HCT116 (cell line): Measurements from ENCODE around the gene PKNOX2. TPM values are rescaled to one million over a fixed set of nuclear protein-coding genes. Genes with fewer than 3 reads are reported as not detected.

Experiments
- ATAC-seq: fragments of 200-7000 bp; cut with Tn5 transposase; 2 replicates; pipeline ENCODE4 v1.9.1; 2020; ENCODE audit warnings: mild to moderate bottlenecking, moderate library complexity
- BruUV-seq: library from RNA; stranded (reverse); fragments of 400-500 nt; replicated peaks from 2 replicates; lab custom pipeline; 2021; lab: Mats Ljungman, UMichigan
- CTCF ChIA-PET: fragments of 300-600 bp; sonication (Branson Sonifier 250); formaldehyde crosslinking; loops from one replicate; lab custom pipeline; 2021; ENCODE audit warnings: antibody characterized with exemption; lab: Charles Lee
- POLR2A ChIA-PET: fragments of 300-600, 350-600 bp; sonication (Branson Sonifier 250); formaldehyde crosslinking; loops from one replicate; lab custom pipeline; 2021; ENCODE audit warnings: antibody characterized with exemption; lab: Charles Lee
- RAD21 ChIA-PET, 2 experiments: fragments of 300-600 bp; sonication (Branson Sonifier 250); formaldehyde crosslinking; loops; one replicate each; lab custom pipeline; 2023; ENCODE audit warnings: low total read pairs in 2 of 2; ENCODE audit not compliant: uncharacterized antibody in 2 of 2, unreplicated experiment in 2 of 2, low non-redundant PET in 1 of 2; lab: Charles Lee
- DNase-seq: peaks from one replicate; pipeline ENCODE4 v3.0.0-alpha.2; 2010; ENCODE audit warnings: low read depth, low spot score
- H2AFZ ChIP-seq: fragments of 200-600 bp; shearing (Covaris generic), sonication (generic); 2 replicates; pipeline ENCODE4 v1.6.1; 2017; ENCODE audit warnings: low read depth, mixed run types, mixed read lengths, antibody characterized with exemption, low read length; ENCODE audit not compliant: poor library complexity, severe bottlenecking
- H3K27ac ChIP-seq: 2 replicates; pipeline ENCODE4 v1.5.1; 2012; ENCODE audit warnings: low read depth, low read length
- H3K27me3 ChIP-seq: fragments of 200-600 bp; sonication (generic); 2 replicates; pipeline ENCODE4 v1.6.1; 2016; ENCODE audit warnings: mixed run types, low read length, mixed read lengths; ENCODE audit not compliant: insufficient read depth
- H3K36me3 ChIP-seq, 2 experiments: fragments of 200-500 bp in 1 of 2; fragments of 200-600 bp in 1 of 2; sonication (Bioruptor generic) in 1 of 2; sonication (generic) in 1 of 2; 2 replicates each; pipeline versions ENCODE4 v1.5.1 to v1.6.1; 2014 to 2016; ENCODE audit warnings: low read length in 2 of 2, inconsistent platforms in 1 of 2, mixed read lengths in 1 of 2, mixed run types in 1 of 2; ENCODE audit not compliant: insufficient read depth in 2 of 2, control insufficient read depth in 1 of 2
- H3K4me1 ChIP-seq, 2 experiments: fragments of 200-600 bp in 1 of 2; sonication (generic) in 1 of 2; 2 replicates each; pipeline versions ENCODE4 v1.5.1 to v1.6.1; 2012 to 2017; ENCODE audit warnings: low read length in 2 of 2, inconsistent platforms in 1 of 2, mild to moderate bottlenecking in 1 of 2, mixed read lengths in 1 of 2, mixed run types in 1 of 2, moderate library complexity in 1 of 2; ENCODE audit not compliant: insufficient read depth in 2 of 2, control insufficient read depth in 1 of 2
- H3K4me2 ChIP-seq: fragments of 200-600 bp; sonication (generic); 2 replicates; pipeline ENCODE4 v1.6.1; 2017; ENCODE audit warnings: mixed run types, low read length, mixed read lengths
- H3K4me3 ChIP-seq, 2 experiments: fragments of 200-600 bp in 1 of 2; sonication (generic) in 1 of 2; replicated peaks in 1 of 2; 2 replicates each; pipeline ENCODE4 v1.5.1; 2011 to 2016; ENCODE audit warnings: low read length in 2 of 2, control low read depth in 1 of 2, low read depth in 1 of 2, mild to moderate bottlenecking in 1 of 2, mixed read lengths in 1 of 2, mixed run types in 1 of 2
- H3K79me2 ChIP-seq: fragments of 200-600 bp; sonication (generic); 2 replicates; pipeline ENCODE4 v1.6.1; 2017; ENCODE audit warnings: mild to moderate bottlenecking, mixed run types, low read length, moderate library complexity, mixed read lengths; ENCODE audit not compliant: insufficient read depth
- H3K9ac ChIP-seq: fragments of 200-600 bp; sonication (generic); 2 replicates; pipeline ENCODE4 v1.6.1; 2016; ENCODE audit warnings: low read length, mixed read lengths
- H3K9me2 ChIP-seq: fragments of 200-600 bp; sonication (generic), shearing (Covaris generic); 2 replicates; pipeline ENCODE4 v1.6.1; 2017; ENCODE audit warnings: mixed run types, mild to moderate bottlenecking, moderate library complexity; ENCODE audit not compliant: insufficient read depth
- H3K9me3 ChIP-seq, 2 experiments: fragments of 200-500 bp in 1 of 2; fragments of 200-600 bp in 1 of 2; sonication (Bioruptor generic) in 1 of 2; sonication (generic) in 1 of 2; 2 replicates each; pipeline ENCODE4 v1.6.1; 2014 to 2017; ENCODE audit warnings: low read length in 2 of 2, mixed read lengths in 2 of 2, inconsistent platforms in 1 of 2, low read depth in 1 of 2, mild to moderate bottlenecking in 1 of 2, mixed run types in 1 of 2, moderate library complexity in 1 of 2; ENCODE audit not compliant: control insufficient read depth in 1 of 2, insufficient read depth in 1 of 2
- H4K20me1 ChIP-seq: fragments of 200-600 bp; sonication (generic), shearing (Covaris generic); 2 replicates; pipeline ENCODE4 v1.6.1; 2017; ENCODE audit warnings: mixed run types, mild to moderate bottlenecking, moderate library complexity; ENCODE audit not compliant: insufficient read depth
- JUND ChIP-seq: IDR thresholded peaks from 2 replicates; pipeline ENCODE4 v1.6.1; 2012
- POLR2AphosphoS5 ChIP-seq: IDR thresholded peaks from 2 replicates; pipeline ENCODE4 v1.6.1; 2011; ENCODE audit warnings: mild to moderate bottlenecking, low read depth, low read length, moderate library complexity
- TCF7L2 ChIP-seq: IDR thresholded peaks from 2 replicates; pipeline ENCODE4 v1.7.0; 2011; ENCODE audit warnings: borderline replicate concordance, inconsistent platforms; ENCODE audit not compliant: insufficient read depth, insufficient read length; ENCODE audit errors: extremely low read depth
- ZNF274 ChIP-seq: fragments of 200-500 bp; sonication (Bioruptor generic); IDR thresholded peaks from 2 replicates; pipeline ENCODE4 v1.6.1; 2014; ENCODE audit warnings: mild to moderate bottlenecking, low read depth, low read length, inconsistent platforms
- intact Hi-C: fragments of 100-400 bp; cut with micrococcal nuclease; formaldehyde crosslinking; loops from 2 replicates; pipeline ENCODE4 v1.10.0; 2022
- total RNA-seq: library from RNA; stranded (reverse); gene quantifications from one replicate; pipeline ENCODE4 v1.2.1, GENCODE V29; 2021; ENCODE audit not compliant: unreplicated experiment
- TF ChIP-seq, protein P1 (sequence below): IDR thresholded peaks from 2 replicates; pipeline ENCODE4 v1.6.1; 2012
- TF ChIP-seq, protein P2 (sequence below): IDR thresholded peaks from 2 replicates; pipeline ENCODE4 v1.6.1; 2012; ENCODE audit warnings: low read depth

The PKNOX2 gene
- total RNA-seq, 1 experiment from 2014 or later = 0.20 TPM

DNA sequence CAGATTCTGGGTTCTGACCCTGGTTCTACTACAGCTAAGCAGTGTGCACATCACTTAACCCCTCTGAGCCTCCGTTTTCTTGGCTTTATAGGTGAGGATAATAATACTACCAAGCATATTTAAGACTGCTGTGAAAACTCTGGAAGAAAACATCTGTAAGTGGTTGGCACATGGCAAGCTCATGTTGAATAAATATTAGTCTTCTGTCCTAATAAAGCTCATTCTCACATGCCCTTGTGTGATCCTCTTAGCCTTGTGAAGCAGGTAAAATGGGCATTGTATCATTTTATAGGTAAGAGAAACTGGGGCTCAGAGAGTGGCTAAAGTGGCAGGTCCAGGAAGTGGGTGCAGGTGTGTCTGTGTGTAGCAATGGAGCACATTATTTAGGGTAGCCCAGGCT is 8.5 kb downstream of the PKNOX2 start (continued):
- TF ChIP-seq, protein P1, sequence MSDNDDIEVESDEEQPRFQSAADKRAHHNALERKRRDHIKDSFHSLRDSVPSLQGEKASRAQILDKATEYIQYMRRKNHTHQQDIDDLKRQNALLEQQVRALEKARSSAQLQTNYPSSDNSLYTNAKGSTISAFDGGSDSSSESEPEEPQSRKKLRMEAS = no peak
- TF ChIP-seq ZNF274 = no peak
- no peak for TF ChIP-seq POLR2AphosphoS5
- no peak for TF ChIP-seq JUND
- TF ChIP-seq, protein P2, sequence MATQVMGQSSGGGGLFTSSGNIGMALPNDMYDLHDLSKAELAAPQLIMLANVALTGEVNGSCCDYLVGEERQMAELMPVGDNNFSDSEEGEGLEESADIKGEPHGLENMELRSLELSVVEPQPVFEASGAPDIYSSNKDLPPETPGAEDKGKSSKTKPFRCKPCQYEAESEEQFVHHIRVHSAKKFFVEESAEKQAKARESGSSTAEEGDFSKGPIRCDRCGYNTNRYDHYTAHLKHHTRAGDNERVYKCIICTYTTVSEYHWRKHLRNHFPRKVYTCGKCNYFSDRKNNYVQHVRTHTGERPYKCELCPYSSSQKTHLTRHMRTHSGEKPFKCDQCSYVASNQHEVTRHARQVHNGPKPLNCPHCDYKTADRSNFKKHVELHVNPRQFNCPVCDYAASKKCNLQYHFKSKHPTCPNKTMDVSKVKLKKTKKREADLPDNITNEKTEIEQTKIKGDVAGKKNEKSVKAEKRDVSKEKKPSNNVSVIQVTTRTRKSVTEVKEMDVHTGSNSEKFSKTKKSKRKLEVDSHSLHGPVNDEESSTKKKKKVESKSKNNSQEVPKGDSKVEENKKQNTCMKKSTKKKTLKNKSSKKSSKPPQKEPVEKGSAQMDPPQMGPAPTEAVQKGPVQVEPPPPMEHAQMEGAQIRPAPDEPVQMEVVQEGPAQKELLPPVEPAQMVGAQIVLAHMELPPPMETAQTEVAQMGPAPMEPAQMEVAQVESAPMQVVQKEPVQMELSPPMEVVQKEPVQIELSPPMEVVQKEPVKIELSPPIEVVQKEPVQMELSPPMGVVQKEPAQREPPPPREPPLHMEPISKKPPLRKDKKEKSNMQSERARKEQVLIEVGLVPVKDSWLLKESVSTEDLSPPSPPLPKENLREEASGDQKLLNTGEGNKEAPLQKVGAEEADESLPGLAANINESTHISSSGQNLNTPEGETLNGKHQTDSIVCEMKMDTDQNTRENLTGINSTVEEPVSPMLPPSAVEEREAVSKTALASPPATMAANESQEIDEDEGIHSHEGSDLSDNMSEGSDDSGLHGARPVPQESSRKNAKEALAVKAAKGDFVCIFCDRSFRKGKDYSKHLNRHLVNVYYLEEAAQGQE = no peak

DNA sequence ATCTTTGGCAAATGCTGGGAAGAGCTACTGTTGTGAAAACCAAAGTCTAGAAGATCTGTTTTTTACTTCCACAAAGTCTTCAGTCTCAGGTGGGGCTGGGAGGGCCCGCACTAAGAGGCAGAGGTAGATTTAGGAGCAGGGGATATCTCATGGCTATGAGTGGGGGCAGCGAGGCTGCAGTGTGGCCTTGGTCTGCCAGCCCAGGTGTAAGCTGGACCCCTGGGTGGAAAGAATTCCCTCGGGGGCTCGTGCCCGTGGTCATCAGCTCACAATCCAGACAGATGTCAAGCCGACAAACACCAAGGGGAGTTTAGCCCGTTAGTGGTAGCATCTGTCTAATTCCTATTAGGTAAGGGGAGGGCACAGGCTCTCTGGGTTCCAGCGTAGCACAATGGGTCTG is 9.0 kb downstream of the PKNOX2 start:
- Histone ChIP-seq H3K27ac (no peak overlapping the region), H3K9me3 (no peaks in the 10 kb centered on the region), H3K27me3 (peaks cover 6% of the 10 kb centered on the region; the same call in 1 of the 2 replicates), H3K4me1 (no peaks in the 10 kb centered on the region), H4K20me1 (no peaks in the 10 kb centered on the region), H3K9me2 (no peaks in the 10 kb centered on the region), H3K4me2 (no peak overlapping the region), H3K36me3 (no peaks in the 10 kb centered on the region), H3K4me3 (no peak overlapping the region), H2AFZ (no peak overlapping the region), H3K79me2 (no peaks in the 10 kb centered on the region), H3K9ac (no peak overlapping the region)
- intact Hi-C loops = no loop called here
- RAD21 ChIA-PET = no interaction called here
- DNase-seq (no peak), ATAC-seq (no peak)
- no peak for TF ChIP-seq TCF7L2
- POLR2A ChIA-PET = no interaction called here
- CTCF ChIA-PET = no interaction called here
- BruUV-seq = no TSS peak
